AG10803 (cell line): ENCODE measurements around the gene FBXO46.
"Not testable (repeated sequence)": the region's sequence is repeated elsewhere in the genome, so short reads cannot be mapped to it uniquely, and the experiment has no call there.

Experiments
- DNase-seq: peaks from one replicate; pipeline ENCODE4 v3.0.0; 2010; ENCODE audit warnings: low read depth
- H3K4me3 ChIP-seq: 2 replicates; pipeline ENCODE4 v1.5.1; 2011; ENCODE audit warnings: mild to moderate bottlenecking, low read length, control low read depth
- TF ChIP-seq, protein P1 (sequence below): conservative IDR thresholded peaks from 2 replicates; pipeline ENCODE4 v1.5.1; 2011; ENCODE audit warnings: mild to moderate bottlenecking, low read length, control low read depth, inconsistent platforms

The FBXO46 gene

DNA sequence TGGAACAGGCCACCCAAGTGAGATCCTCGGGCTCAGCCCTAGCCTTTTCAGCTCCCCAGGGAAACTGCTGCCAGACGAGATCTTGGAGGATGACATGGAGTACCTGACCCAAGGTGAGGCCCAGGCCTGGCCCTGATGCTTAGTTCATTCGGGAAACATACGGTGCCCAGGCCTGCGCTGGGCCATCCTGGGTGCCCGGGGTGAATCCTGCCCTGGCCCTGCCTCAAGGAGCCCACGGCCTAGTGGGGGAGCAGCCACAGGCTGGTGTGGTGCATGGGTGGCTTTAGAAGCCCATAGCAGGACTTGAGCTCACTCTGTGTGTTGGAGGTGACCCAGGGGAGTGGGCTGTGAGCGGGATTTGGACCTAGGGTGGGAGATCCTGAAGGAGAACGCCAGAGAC, 28.2 kb upstream of the FBXO46 start:
- DNase-seq: no peak
- TF ChIP-seq, protein P1, sequence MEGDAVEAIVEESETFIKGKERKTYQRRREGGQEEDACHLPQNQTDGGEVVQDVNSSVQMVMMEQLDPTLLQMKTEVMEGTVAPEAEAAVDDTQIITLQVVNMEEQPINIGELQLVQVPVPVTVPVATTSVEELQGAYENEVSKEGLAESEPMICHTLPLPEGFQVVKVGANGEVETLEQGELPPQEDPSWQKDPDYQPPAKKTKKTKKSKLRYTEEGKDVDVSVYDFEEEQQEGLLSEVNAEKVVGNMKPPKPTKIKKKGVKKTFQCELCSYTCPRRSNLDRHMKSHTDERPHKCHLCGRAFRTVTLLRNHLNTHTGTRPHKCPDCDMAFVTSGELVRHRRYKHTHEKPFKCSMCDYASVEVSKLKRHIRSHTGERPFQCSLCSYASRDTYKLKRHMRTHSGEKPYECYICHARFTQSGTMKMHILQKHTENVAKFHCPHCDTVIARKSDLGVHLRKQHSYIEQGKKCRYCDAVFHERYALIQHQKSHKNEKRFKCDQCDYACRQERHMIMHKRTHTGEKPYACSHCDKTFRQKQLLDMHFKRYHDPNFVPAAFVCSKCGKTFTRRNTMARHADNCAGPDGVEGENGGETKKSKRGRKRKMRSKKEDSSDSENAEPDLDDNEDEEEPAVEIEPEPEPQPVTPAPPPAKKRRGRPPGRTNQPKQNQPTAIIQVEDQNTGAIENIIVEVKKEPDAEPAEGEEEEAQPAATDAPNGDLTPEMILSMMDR: no peak
- no peak overlapping the region for H3K4me3 ChIP-seq

DNA sequence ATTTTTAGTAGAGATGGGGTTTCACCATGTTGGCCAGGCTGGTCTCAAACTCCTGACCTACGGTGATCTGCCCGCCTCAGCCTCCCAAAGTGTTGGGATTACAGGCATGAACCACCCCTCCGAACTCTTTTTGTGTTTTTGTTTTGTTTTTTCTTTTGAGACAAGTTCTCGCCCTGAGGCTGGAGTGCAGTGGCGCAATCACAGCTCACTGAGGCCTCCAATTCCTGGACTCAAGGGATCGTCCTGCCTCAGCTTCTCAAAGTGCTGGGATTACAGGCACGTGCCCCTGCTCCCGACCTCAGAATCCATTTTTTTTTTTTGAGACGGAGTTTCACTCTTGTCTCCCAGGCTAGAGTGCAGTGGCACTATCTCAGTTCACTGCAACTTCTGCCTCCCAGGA, 27.0 kb upstream of the FBXO46 start:
- DNase-seq: no peak
- TF ChIP-seq, protein P1: no peak

DNA sequence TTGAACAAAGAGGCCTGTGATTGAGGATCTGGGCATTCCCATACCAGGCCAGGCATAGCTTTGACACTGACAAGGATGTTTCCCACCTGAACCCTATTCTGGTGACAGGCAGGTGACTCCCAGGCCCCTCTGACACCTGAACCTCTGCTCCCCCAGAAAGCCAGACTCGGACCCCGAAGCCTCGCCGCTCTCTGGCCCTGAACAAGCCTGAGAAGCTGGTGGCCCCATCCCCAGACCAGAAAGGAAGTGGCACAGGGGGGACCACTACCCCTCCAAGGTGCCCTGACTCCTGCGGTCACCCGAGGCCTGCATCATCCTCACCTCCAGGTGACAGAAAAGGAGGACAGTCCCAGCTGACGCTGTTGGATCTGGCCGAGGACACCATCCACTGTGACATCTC, 23.6 kb upstream of the FBXO46 start:
- no peak for DNase-seq
- TF ChIP-seq, protein P1: no peak
- no peak overlapping the region for H3K4me3 ChIP-seq

More for the DNA sequence above, 27.0 kb upstream of the FBXO46 start:
- no peak overlapping the region for H3K4me3 ChIP-seq

DNA sequence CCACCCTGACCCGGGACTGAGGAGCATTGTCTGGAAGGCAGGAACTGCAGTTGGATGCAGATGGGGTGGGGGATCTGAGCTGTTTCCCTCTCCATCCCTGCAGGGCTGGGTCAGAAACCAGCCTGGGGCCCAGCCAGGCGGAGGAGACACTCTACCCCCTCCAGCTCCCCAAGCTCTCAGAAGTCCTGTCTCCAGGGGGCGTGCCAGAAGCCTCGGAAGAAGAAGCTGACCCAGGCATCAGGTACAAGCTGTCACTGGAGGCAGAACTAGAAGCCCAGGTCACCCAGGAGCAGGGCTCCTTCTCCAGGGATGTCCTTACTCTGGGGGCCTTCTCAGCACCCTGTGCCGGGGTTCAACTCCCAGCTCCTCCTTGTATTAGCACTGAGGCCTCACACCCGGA, 22.9 kb upstream of the FBXO46 start:
- DNase-seq: no peak

DNA sequence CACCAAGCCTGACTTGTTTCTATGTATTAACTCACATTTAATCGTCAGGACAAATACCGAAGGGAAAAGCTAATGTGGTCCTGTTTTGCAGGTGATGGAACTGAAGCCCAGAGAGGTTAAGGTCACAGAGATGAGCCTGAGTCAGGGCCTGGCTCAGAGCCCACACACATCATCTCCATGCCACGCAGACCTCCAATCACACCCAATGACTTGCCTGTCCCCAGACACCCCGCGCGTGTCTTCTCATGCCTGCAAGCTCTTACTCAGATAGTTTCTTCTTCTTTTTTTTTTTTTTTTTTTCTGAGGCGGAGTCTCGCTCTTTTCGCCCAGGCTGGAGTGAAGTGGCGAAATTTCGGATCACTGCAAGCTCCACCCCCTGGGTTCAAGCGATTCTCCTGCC, 21.9 kb upstream of the FBXO46 start:
- no peak overlapping the region for H3K4me3 ChIP-seq
- no peak for DNase-seq
- TF ChIP-seq, protein P1: no peak

More for the DNA sequence above, 22.9 kb upstream of the FBXO46 start:
- H3K4me3 ChIP-seq: no peak overlapping the region
- TF ChIP-seq, protein P1: peak; percentile 19; the same call in 1 of the 2 replicates

DNA sequence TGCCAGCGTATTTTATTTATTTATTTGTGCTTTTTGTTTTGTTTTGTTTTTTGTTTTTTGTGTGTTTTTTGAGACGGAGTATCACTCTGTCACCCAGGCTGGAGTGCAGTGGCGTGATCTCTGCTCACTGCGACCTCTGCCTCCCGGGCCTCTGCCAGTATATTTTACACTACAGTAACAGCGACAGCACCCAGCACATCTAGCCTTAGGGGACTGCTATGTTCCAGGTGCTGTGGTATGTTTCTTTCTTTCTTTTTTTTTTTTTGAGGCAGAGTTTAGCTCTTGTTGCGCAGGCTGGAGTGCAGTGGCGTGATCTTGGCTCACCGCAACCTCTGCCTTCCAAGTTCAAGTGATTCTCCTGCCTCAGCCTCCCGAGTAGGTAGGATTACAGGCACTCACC, 20.8 kb upstream of the FBXO46 start:
- DNase-seq, H3K4me3 ChIP-seq: not testable (repeated sequence)

DNA sequence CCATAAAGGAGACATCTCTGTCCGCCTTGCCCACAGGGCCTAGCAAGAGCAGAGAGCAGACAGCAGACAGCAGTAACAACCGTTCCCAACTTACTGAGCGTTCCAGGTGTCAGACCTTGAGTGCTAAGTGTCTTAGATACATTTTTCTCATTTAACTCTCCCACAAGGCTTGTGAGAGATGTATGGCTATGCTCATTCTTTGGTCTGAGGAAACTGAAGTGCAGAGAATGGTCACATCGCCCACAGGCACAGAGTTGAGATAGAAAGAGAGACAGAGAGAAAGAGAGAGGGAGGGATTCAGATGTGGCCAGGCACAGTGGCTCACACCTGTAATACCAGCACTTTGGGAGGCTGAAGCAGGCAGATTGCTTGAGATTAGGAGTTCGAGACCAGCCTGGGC, 16.8 kb upstream of the FBXO46 start:
- TF ChIP-seq, protein P1: no peak
- no peak for DNase-seq

DNA sequence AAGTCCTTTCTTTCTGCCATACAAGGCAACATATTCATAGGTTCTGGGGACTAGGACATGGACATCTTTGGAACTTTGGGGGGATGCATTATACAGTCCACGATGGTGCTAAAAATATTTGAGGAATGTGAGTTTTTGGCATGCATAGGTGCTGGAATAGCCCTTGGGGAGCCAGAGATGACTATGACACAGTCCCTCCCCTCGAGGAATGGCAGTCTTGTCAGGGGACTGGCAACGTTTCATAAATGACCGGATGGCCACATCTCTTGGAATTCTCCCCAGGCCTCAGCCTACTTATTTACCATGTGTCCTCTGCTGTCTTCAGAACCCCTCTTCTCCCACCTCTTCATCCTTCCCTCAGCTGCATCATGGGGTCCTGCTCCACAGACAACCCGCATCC, 16.2 kb upstream of the FBXO46 start:
- peak; percentile 23 for DNase-seq
- TF ChIP-seq, protein P1: no peak
- H3K4me3 ChIP-seq: no peak overlapping the region

More for the DNA sequence above, 16.8 kb upstream of the FBXO46 start:
- H3K4me3 ChIP-seq: no peak overlapping the region
